A549 (cell line): Measurements from ENCODE around the gene PRKAB2.

Experiments
- FOXS1 ChIP-seq: fragments of 250-450 bp; sonication (Bioruptor Pico); IDR thresholded peaks from 2 replicates; pipeline ENCODE4 v1.5.0; 2020; ENCODE audit warnings: mild to moderate bottlenecking, moderate library complexity
- JUNB ChIP-seq: fragments of >200 bp; sonication (Bioruptor Twin); formaldehyde crosslinking; IDR thresholded peaks from 2 replicates; pipeline ENCODE4 v1.6.1; 2016
- POLR2A ChIP-seq: IDR thresholded peaks from 2 replicates; pipeline ENCODE4 v1.6.1; 2012; ENCODE audit warnings: mild to moderate bottlenecking, low read length
- TF ChIP-seq, protein P1 (sequence below): fragments of 200-600 bp; sonication (generic); IDR thresholded peaks from 2 replicates; pipeline ENCODE4 v1.6.1; 2016; ENCODE audit warnings: antibody characterized with exemption, mild to moderate bottlenecking, moderate library complexity

DNA sequence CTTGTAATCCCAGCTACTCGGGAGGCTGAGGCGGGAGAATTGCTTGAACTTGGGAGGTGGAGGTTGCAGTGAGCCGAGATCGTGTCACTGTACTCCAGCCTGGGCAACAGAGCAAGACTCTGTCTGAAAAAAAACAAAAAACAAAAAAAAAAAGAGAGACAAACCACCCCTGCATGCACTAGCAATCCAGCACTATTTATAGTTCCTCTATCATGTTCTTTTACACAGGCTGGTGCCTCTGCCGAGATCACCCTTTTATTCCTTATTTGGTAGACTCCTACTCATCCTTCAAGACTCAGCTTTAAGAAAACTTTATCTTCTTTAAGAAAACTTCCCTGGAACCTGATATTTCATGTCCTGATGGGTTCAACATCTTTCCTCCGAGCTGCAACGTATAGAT lies 42.1 kb upstream of the PRKAB2 start:
- TF ChIP-seq JUNB: no peak
- no peak for TF ChIP-seq POLR2A
- TF ChIP-seq FOXS1 (CRISPR knock-in tag): no peak
- TF ChIP-seq, protein P1, sequence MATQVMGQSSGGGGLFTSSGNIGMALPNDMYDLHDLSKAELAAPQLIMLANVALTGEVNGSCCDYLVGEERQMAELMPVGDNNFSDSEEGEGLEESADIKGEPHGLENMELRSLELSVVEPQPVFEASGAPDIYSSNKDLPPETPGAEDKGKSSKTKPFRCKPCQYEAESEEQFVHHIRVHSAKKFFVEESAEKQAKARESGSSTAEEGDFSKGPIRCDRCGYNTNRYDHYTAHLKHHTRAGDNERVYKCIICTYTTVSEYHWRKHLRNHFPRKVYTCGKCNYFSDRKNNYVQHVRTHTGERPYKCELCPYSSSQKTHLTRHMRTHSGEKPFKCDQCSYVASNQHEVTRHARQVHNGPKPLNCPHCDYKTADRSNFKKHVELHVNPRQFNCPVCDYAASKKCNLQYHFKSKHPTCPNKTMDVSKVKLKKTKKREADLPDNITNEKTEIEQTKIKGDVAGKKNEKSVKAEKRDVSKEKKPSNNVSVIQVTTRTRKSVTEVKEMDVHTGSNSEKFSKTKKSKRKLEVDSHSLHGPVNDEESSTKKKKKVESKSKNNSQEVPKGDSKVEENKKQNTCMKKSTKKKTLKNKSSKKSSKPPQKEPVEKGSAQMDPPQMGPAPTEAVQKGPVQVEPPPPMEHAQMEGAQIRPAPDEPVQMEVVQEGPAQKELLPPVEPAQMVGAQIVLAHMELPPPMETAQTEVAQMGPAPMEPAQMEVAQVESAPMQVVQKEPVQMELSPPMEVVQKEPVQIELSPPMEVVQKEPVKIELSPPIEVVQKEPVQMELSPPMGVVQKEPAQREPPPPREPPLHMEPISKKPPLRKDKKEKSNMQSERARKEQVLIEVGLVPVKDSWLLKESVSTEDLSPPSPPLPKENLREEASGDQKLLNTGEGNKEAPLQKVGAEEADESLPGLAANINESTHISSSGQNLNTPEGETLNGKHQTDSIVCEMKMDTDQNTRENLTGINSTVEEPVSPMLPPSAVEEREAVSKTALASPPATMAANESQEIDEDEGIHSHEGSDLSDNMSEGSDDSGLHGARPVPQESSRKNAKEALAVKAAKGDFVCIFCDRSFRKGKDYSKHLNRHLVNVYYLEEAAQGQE: no peak
